WTC11 (cell line): ENCODE data around the gene POLR1H. TPM values are rescaled to one million over a fixed set of nuclear protein-coding genes. Genes with fewer than 3 reads are reported as not detected.

Experiments used
- ATAC-seq: fragments of 200-7000 bp; cut with Tn5 transposase; 2 replicates; pipeline ENCODE4 v1.10.0; 2021; ENCODE audit warnings: mild to moderate bottlenecking, moderate library complexity
- CTCF ChIA-PET: fragments of 300-600 bp; sonication (Branson Sonifier 250); formaldehyde crosslinking; loops from one replicate; lab custom pipeline; 2021; ENCODE audit warnings: antibody characterized with exemption; lab: Charles Lee
- POLR2A ChIA-PET: fragments of 350-600 bp; sonication (Branson Sonifier 250); formaldehyde crosslinking; loops from one replicate; lab custom pipeline; 2021; ENCODE audit warnings: antibody characterized with exemption; lab: Charles Lee
- DNase-seq: peaks from one replicate; pipeline ENCODE4 v3.0.0; 2021; ENCODE audit warnings: low spot score
- H3K27ac Mint-ChIP-seq: 2 replicates; pipeline ENCODE4 v1.8.0; 2021; ENCODE audit warnings: mixed read lengths
- H3K27me3 Mint-ChIP-seq: 2 replicates; pipeline ENCODE4 v1.8.0; 2021; ENCODE audit warnings: low read depth, mild to moderate bottlenecking, moderate library complexity, mixed read lengths
- H3K36me3 Mint-ChIP-seq: 2 replicates; pipeline ENCODE4 v1.8.0; 2021; ENCODE audit warnings: mixed read lengths
- H3K4me1 Mint-ChIP-seq: 2 replicates; pipeline ENCODE4 v1.8.0; 2022; ENCODE audit warnings: mixed read lengths
- H3K4me3 Mint-ChIP-seq: 2 replicates; pipeline ENCODE4 v1.8.0; 2021; ENCODE audit warnings: mild to moderate bottlenecking, moderate library complexity, mixed read lengths
- H3K9me3 Mint-ChIP-seq: 2 replicates; pipeline ENCODE4 v1.8.0; 2021; ENCODE audit warnings: mixed read lengths
- ELF4 ChIP-seq: sonication (generic); formaldehyde crosslinking; IDR thresholded peaks from 2 replicates; pipeline ENCODE4 v1.8.1; 2022; ENCODE audit warnings: low read depth, mild to moderate bottlenecking, moderate library complexity, missing genetic modification reagents
- HMGA2 ChIP-seq: fragments of 250-450 bp; sonication (Bioruptor Pico); IDR thresholded peaks from 2 replicates; pipeline ENCODE4 v1.4.0; 2021; ENCODE audit warnings: mild to moderate bottlenecking, moderate library complexity
- NR2C2 ChIP-seq: sonication (generic); formaldehyde crosslinking; IDR thresholded peaks from 2 replicates; pipeline ENCODE4 v1.8.0; 2022; ENCODE audit warnings: mild to moderate bottlenecking, missing genetic modification reagents
- OVOL2 ChIP-seq: fragments of 250-450 bp; sonication (Bioruptor Pico); IDR thresholded peaks from 2 replicates; pipeline ENCODE4 v1.9.0; 2021; ENCODE audit warnings: mild to moderate bottlenecking, borderline replicate concordance
- PRRX2 ChIP-seq: fragments of 250-450 bp; sonication (Bioruptor Pico); IDR thresholded peaks from 2 replicates; pipeline ENCODE4 v1.8.0; 2021; ENCODE audit warnings: mild to moderate bottlenecking
- SP1 ChIP-seq: sonication (generic); formaldehyde crosslinking; conservative IDR thresholded peaks from 2 replicates; pipeline ENCODE4 v1.8.1; 2022; ENCODE audit warnings: missing genetic modification reagents
- ZBTB21 ChIP-seq: sonication (generic); formaldehyde crosslinking; IDR thresholded peaks from 2 replicates; pipeline ENCODE4 v1.8.1; 2023; ENCODE audit warnings: mild to moderate bottlenecking, missing genetic modification reagents, borderline replicate concordance
- ZNF138 ChIP-seq: sonication (generic); formaldehyde crosslinking; conservative IDR thresholded peaks from 2 replicates; pipeline ENCODE4 v1.8.1; 2022; ENCODE audit warnings: mild to moderate bottlenecking, moderate library complexity, missing genetic modification reagents
- ZNF423 ChIP-seq: fragments of 250-450 bp; sonication (Bioruptor Pico); IDR thresholded peaks from 2 replicates; pipeline ENCODE4 v2.1.2; 2022; ENCODE audit warnings: mild to moderate bottlenecking, moderate library complexity
- total RNA-seq: library from RNA; stranded (reverse); gene quantifications from 3 replicates; pipeline ENCODE4 v1.2.3, GENCODE V29; 2021
- TF ChIP-seq, protein P1 (sequence below): sonication (generic); formaldehyde crosslinking; IDR thresholded peaks from 2 replicates; pipeline ENCODE4 v1.8.1; 2022; ENCODE audit warnings: low read depth, missing genetic modification reagents, borderline replicate concordance
- TF ChIP-seq, protein P2 (sequence below): sonication (generic); formaldehyde crosslinking; IDR thresholded peaks from 2 replicates; pipeline ENCODE4 v1.8.1; 2023; ENCODE audit warnings: mild to moderate bottlenecking, missing genetic modification reagents
- TF ChIP-seq, protein P3 (sequence below): sonication (generic); formaldehyde crosslinking; IDR thresholded peaks from 2 replicates; pipeline ENCODE4 v1.8.1; 2023; ENCODE audit warnings: mild to moderate bottlenecking, moderate library complexity, missing genetic modification reagents
- TF ChIP-seq, protein P4 (sequence below): fragments of 250-450 bp; sonication (Bioruptor Pico); conservative IDR thresholded peaks from 2 replicates; pipeline ENCODE4 v1.9.0; 2021; ENCODE audit warnings: mild to moderate bottlenecking
- TF ChIP-seq, protein P5 (sequence below): sonication (generic); formaldehyde crosslinking; IDR thresholded peaks from 2 replicates; pipeline ENCODE4 v1.8.0; 2022; ENCODE audit warnings: mild to moderate bottlenecking, missing genetic modification reagents
- TF ChIP-seq, protein P6 (sequence below): fragments of 250-450 bp; sonication (Bioruptor Pico); IDR thresholded peaks from 2 replicates; pipeline ENCODE4 v1.9.0; 2021; ENCODE audit warnings: mild to moderate bottlenecking
- TF ChIP-seq, protein P7 (sequence below): fragments of 250-450 bp; sonication (Bioruptor Pico); IDR thresholded peaks from 2 replicates; pipeline ENCODE4 v1.9.0; 2021; ENCODE audit warnings: mild to moderate bottlenecking
- TF ChIP-seq, protein P8 (sequence below): fragments of 250-450 bp; sonication (Bioruptor Pico); IDR thresholded peaks from 2 replicates; pipeline ENCODE4 v1.9.0; 2021; ENCODE audit warnings: moderate library complexity, mild to moderate bottlenecking, inconsistent platforms, borderline replicate concordance
- TF ChIP-seq, protein P9 (sequence below): sonication (generic); formaldehyde crosslinking; IDR thresholded peaks from 2 replicates; pipeline ENCODE4 v1.8.0; 2022; ENCODE audit warnings: missing genetic modification reagents
- TF ChIP-seq, protein P10 (sequence below): fragments of 250-450 bp; sonication (Bioruptor Pico); IDR thresholded peaks from 2 replicates; pipeline ENCODE4 v1.8.0; 2021; ENCODE audit warnings: mild to moderate bottlenecking

The POLR1H gene
- total RNA-seq, 1 experiment from 2014 or later = 38.8 TPM

DNA sequence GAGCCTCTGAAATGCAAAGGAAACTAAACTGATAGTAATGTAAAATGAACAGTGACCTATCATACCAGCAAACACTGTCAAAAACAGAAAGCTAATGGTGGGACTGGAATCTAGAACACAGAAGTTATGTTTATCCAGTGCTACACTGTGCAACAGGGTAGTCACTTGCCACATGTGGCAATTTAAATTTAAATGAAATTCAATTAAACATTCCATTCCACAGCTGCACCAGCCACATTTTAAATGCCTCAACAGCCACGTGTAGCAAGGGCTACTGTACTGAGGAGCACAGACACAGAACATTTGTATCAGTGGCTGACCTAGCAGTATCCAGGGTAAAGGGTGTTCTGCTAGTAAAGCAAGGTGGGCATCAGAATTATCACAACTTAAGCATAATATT, 5.6 kb upstream of the POLR1H start:
- Mint-ChIP-seq H3K36me3 (peaks cover 8% of the 10 kb centered on the region), H3K27me3 (no peaks in the 10 kb centered on the region), H3K4me1 (peaks cover 9% of the 10 kb centered on the region), H3K4me3 (no peak overlapping the region), H3K27ac (no peak overlapping the region), H3K9me3 (no peaks in the 10 kb centered on the region)
- DNase-seq (no peak), ATAC-seq (no peak)
- ChIA-PET POLR2A (no interaction called here), CTCF (no interaction called here)
- TF ChIP-seq, protein P1, sequence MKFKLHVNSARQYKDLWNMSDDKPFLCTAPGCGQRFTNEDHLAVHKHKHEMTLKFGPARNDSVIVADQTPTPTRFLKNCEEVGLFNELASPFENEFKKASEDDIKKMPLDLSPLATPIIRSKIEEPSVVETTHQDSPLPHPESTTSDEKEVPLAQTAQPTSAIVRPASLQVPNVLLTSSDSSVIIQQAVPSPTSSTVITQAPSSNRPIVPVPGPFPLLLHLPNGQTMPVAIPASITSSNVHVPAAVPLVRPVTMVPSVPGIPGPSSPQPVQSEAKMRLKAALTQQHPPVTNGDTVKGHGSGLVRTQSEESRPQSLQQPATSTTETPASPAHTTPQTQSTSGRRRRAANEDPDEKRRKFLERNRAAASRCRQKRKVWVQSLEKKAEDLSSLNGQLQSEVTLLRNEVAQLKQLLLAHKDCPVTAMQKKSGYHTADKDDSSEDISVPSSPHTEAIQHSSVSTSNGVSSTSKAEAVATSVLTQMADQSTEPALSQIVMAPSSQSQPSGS (CRISPR knock-in tag) = no peak
- TF ChIP-seq ZBTB21 (no peak), ZNF423 (CRISPR knock-in tag) (no peak), PRRX2 (CRISPR knock-in tag) (no peak), NR2C2 (CRISPR knock-in tag) (no peak), ELF4 (no peak), HMGA2 (CRISPR knock-in tag) (no peak), ZNF138 (no peak), SP1 (CRISPR knock-in tag) (no peak), OVOL2 (CRISPR knock-in tag) (no peak)
- TF ChIP-seq, protein P2, sequence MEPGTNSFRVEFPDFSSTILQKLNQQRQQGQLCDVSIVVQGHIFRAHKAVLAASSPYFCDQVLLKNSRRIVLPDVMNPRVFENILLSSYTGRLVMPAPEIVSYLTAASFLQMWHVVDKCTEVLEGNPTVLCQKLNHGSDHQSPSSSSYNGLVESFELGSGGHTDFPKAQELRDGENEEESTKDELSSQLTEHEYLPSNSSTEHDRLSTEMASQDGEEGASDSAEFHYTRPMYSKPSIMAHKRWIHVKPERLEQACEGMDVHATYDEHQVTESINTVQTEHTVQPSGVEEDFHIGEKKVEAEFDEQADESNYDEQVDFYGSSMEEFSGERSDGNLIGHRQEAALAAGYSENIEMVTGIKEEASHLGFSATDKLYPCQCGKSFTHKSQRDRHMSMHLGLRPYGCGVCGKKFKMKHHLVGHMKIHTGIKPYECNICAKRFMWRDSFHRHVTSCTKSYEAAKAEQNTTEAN (CRISPR knock-in tag) = no peak
- TF ChIP-seq, protein P3, sequence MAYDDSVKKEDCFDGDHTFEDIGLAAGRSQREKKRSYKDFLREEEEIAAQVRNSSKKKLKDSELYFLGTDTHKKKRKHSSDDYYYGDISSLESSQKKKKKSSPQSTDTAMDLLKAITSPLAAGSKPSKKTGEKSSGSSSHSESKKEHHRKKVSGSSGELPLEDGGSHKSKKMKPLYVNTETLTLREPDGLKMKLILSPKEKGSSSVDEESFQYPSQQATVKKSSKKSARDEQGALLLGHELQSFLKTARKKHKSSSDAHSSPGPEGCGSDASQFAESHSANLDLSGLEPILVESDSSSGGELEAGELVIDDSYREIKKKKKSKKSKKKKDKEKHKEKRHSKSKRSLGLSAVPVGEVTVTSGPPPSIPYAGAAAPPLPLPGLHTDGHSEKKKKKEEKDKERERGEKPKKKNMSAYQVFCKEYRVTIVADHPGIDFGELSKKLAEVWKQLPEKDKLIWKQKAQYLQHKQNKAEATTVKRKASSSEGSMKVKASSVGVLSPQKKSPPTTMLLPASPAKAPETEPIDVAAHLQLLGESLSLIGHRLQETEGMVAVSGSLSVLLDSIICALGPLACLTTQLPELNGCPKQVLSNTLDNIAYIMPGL (CRISPR knock-in tag) = no peak
- TF ChIP-seq, protein P4, sequence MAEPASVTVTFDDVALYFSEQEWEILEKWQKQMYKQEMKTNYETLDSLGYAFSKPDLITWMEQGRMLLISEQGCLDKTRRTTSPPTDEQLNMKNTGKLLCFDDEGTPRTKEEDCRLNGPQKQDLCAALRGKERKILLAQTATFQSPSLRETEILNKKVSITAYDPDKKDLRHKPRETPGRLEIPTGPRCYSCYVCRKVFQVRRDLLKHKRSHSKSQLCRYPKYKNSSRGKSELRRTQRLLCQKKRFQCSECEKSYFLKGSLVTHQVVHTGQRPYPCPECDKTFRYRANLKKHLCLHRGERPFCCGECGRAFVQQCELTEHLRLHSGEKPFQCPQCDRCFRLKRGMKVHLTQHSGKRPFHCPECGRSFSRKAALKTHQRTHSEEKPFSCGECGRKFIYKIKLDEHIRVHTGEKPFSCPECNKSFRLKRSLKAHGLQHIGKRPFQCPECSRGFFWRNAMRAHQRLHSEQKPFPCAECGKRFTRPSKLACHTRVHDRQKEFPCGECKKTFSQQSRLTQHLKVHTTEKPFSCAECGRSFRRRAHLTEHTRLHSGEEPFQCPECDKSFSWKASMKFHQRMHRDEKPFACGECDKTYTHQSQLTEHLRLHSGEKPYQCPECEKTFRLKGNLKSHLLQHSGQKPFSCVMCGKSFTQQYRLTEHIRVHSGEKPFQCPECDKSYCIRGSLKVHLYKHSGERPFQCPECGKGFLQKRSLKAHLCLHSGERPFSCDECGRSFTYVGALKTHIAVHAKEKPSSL = no peak
- TF ChIP-seq, protein P5, sequence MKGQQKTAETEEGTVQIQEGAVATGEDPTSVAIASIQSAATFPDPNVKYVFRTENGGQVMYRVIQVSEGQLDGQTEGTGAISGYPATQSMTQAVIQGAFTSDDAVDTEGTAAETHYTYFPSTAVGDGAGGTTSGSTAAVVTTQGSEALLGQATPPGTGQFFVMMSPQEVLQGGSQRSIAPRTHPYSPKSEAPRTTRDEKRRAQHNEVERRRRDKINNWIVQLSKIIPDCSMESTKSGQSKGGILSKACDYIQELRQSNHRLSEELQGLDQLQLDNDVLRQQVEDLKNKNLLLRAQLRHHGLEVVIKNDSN (CRISPR knock-in tag) = no peak
- TF ChIP-seq, protein P6, sequence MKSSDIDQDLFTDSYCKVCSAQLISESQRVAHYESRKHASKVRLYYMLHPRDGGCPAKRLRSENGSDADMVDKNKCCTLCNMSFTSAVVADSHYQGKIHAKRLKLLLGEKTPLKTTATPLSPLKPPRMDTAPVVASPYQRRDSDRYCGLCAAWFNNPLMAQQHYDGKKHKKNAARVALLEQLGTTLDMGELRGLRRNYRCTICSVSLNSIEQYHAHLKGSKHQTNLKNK (CRISPR knock-in tag) = no peak
- TF ChIP-seq, protein P7, sequence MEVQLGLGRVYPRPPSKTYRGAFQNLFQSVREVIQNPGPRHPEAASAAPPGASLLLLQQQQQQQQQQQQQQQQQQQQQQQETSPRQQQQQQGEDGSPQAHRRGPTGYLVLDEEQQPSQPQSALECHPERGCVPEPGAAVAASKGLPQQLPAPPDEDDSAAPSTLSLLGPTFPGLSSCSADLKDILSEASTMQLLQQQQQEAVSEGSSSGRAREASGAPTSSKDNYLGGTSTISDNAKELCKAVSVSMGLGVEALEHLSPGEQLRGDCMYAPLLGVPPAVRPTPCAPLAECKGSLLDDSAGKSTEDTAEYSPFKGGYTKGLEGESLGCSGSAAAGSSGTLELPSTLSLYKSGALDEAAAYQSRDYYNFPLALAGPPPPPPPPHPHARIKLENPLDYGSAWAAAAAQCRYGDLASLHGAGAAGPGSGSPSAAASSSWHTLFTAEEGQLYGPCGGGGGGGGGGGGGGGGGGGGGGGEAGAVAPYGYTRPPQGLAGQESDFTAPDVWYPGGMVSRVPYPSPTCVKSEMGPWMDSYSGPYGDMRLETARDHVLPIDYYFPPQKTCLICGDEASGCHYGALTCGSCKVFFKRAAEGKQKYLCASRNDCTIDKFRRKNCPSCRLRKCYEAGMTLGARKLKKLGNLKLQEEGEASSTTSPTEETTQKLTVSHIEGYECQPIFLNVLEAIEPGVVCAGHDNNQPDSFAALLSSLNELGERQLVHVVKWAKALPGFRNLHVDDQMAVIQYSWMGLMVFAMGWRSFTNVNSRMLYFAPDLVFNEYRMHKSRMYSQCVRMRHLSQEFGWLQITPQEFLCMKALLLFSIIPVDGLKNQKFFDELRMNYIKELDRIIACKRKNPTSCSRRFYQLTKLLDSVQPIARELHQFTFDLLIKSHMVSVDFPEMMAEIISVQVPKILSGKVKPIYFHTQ (CRISPR knock-in tag) = no peak
- TF ChIP-seq, protein P8, sequence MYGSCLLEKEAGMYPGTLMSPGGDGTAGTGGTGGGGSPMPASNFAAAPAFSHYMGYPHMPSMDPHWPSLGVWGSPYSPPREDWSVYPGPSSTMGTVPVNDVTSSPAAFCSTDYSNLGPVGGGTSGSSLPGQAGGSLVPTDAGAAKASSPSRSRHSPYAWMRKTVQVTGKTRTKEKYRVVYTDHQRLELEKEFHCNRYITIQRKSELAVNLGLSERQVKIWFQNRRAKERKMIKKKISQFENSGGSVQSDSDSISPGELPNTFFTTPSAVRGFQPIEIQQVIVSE = no peak
- TF ChIP-seq, protein P9, sequence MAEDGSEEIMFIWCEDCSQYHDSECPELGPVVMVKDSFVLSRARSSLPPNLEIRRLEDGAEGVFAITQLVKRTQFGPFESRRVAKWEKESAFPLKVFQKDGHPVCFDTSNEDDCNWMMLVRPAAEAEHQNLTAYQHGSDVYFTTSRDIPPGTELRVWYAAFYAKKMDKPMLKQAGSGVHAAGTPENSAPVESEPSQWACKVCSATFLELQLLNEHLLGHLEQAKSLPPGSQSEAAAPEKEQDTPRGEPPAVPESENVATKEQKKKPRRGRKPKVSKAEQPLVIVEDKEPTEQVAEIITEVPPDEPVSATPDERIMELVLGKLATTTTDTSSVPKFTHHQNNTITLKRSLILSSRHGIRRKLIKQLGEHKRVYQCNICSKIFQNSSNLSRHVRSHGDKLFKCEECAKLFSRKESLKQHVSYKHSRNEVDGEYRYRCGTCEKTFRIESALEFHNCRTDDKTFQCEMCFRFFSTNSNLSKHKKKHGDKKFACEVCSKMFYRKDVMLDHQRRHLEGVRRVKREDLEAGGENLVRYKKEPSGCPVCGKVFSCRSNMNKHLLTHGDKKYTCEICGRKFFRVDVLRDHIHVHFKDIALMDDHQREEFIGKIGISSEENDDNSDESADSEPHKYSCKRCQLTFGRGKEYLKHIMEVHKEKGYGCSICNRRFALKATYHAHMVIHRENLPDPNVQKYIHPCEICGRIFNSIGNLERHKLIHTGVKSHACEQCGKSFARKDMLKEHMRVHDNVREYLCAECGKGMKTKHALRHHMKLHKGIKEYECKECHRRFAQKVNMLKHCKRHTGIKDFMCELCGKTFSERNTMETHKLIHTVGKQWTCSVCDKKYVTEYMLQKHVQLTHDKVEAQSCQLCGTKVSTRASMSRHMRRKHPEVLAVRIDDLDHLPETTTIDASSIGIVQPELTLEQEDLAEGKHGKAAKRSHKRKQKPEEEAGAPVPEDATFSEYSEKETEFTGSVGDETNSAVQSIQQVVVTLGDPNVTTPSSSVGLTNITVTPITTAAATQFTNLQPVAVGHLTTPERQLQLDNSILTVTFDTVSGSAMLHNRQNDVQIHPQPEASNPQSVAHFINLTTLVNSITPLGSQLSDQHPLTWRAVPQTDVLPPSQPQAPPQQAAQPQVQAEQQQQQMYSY (CRISPR knock-in tag) = no peak
- TF ChIP-seq, protein P10, sequence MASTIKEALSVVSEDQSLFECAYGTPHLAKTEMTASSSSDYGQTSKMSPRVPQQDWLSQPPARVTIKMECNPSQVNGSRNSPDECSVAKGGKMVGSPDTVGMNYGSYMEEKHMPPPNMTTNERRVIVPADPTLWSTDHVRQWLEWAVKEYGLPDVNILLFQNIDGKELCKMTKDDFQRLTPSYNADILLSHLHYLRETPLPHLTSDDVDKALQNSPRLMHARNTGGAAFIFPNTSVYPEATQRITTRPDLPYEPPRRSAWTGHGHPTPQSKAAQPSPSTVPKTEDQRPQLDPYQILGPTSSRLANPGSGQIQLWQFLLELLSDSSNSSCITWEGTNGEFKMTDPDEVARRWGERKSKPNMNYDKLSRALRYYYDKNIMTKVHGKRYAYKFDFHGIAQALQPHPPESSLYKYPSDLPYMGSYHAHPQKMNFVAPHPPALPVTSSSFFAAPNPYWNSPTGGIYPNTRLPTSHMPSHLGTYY = no peak
